Mesendoderm (in vitro differentiated cells): ENCODE results near the gene PI4KA.

ENCODE experiments used
- DNase-seq: peaks from one replicate; pipeline ENCODE4 v3.0.0; 2013
- H2AK5ac ChIP-seq: 2 replicates; pipeline ENCODE4 v1.6.1; 2013; ENCODE audit warnings: low read length, inconsistent platforms
- H2BK120ac ChIP-seq: 2 replicates; pipeline ENCODE4 v1.6.1; 2013; ENCODE audit warnings: low read depth, mild to moderate bottlenecking, low read length, moderate library complexity, mixed read lengths
- H2BK15ac ChIP-seq: replicated peaks from 2 replicates; pipeline ENCODE4 v1.6.1; 2013; ENCODE audit warnings: low read depth, mild to moderate bottlenecking, moderate library complexity
- H2BK5ac ChIP-seq: 2 replicates; pipeline ENCODE4 v1.6.1; 2013; ENCODE audit warnings: low read length, inconsistent platforms
- H3K18ac ChIP-seq: 2 replicates; pipeline ENCODE4 v1.6.1; 2013; ENCODE audit warnings: mild to moderate bottlenecking, low read length, mixed read lengths
- H3K23ac ChIP-seq: one replicate; pipeline ENCODE4 v1.6.1; 2013; ENCODE audit warnings: low read length
- H3K27ac ChIP-seq: 2 replicates; pipeline ENCODE4 v1.5.1; 2013; ENCODE audit warnings: low read depth, mild to moderate bottlenecking, inconsistent platforms, low read length, moderate library complexity
- H3K27me3 ChIP-seq: 2 replicates; pipeline ENCODE4 v1.6.1; 2013; ENCODE audit warnings: low read length, control low read depth, mild to moderate bottlenecking, inconsistent platforms; ENCODE audit not compliant: insufficient read depth, poor library complexity
- H3K36me3 ChIP-seq: 2 replicates; pipeline ENCODE4 v1.6.1; 2013; ENCODE audit warnings: low read length, inconsistent platforms; ENCODE audit not compliant: control insufficient read depth, insufficient read depth
- H3K4ac ChIP-seq: one replicate; pipeline ENCODE4 v1.6.1; 2013; ENCODE audit warnings: low read depth, mild to moderate bottlenecking, low read length, moderate library complexity
- H3K4me1 ChIP-seq: 2 replicates; pipeline ENCODE4 v1.6.1; 2013; ENCODE audit warnings: low read depth, low read length, inconsistent platforms; ENCODE audit not compliant: control insufficient read depth
- H3K4me2 ChIP-seq: 2 replicates; pipeline ENCODE4 v1.6.1; 2013; ENCODE audit warnings: low read length
- H3K4me3 ChIP-seq: 2 replicates; pipeline ENCODE4 v1.5.1; 2013; ENCODE audit warnings: mild to moderate bottlenecking, low read length
- H3K56ac ChIP-seq: one replicate; pipeline ENCODE4 v1.6.1; 2013; ENCODE audit warnings: low read length
- H3K79me1 ChIP-seq: 2 replicates; pipeline ENCODE4 v1.6.1; 2013; ENCODE audit warnings: low read length, inconsistent platforms
- H3K79me2 ChIP-seq: 2 replicates; pipeline ENCODE4 v1.6.1; 2013; ENCODE audit warnings: mild to moderate bottlenecking, low read length; ENCODE audit not compliant: control insufficient read depth, insufficient read depth
- H3K9ac ChIP-seq: 2 replicates; pipeline ENCODE4 v1.6.1; 2013; ENCODE audit warnings: low read length, inconsistent platforms
- H4K5ac ChIP-seq: one replicate; pipeline ENCODE4 v1.6.1; 2013; ENCODE audit warnings: low read length
- H4K8ac ChIP-seq: one replicate; pipeline ENCODE4 v1.6.1; 2013; ENCODE audit warnings: low read depth, mild to moderate bottlenecking, control low read depth, low read length, moderate library complexity
- WGBS: extraction: QIAGEN DNeasy Blood & Tissue Kit; methylation state at CpG from one replicate; pipeline ENCODE4 v1.1.7; 2013; ENCODE audit warnings: low lambda C conversion rate, missing lambda C conversion rate; ENCODE audit not compliant: insufficient coverage; ENCODE audit errors: extremely low coverage; 5-methylcytosine and 5-hydroxymethylcytosine counted together

The PI4KA gene

GRCh38 chr22:20788627-20789344, 69.8 kb downstream of the PI4KA start:
- no peak overlapping the region for H3K23ac ChIP-seq
- DNase-seq = no peak
- no peaks in the 10 kb centered on the region for H3K79me2 ChIP-seq
- no CpG with 5 or more reads among the region's 5 CpGs for WGBS
- H3K27ac ChIP-seq = no peak overlapping the region
- H4K5ac ChIP-seq = no peak overlapping the region
- peaks cover 3% of the 10 kb centered on the region for H3K4me1 ChIP-seq
- H3K4ac ChIP-seq = no peak overlapping the region
- H2BK120ac ChIP-seq = no peak overlapping the region
- H3K18ac ChIP-seq = no peak overlapping the region
- H2BK5ac ChIP-seq = no peak overlapping the region
- H3K4me2 ChIP-seq = no peak overlapping the region
- no peaks in the 10 kb centered on the region for H3K27me3 ChIP-seq
- no peak overlapping the region for H2BK15ac ChIP-seq
- H2AK5ac ChIP-seq = no peak overlapping the region
- H3K79me1 ChIP-seq = no peaks in the 10 kb centered on the region
- H3K56ac ChIP-seq = no peak overlapping the region
- no peak overlapping the region for H3K9ac ChIP-seq
- H4K8ac ChIP-seq = no peak overlapping the region
- H3K4me3 ChIP-seq = no peak overlapping the region
- H3K36me3 ChIP-seq = no peaks in the 10 kb centered on the region

GRCh38 chr22:20787746-20788626, 70.6 kb downstream of the PI4KA start:
- Histone ChIP-seq H2BK15ac (no peak overlapping the region), H4K8ac (no peak overlapping the region), H3K9ac (no peak overlapping the region), H3K4me1 (peaks cover 4% of the 10 kb centered on the region), H4K5ac (no peak overlapping the region), H3K79me2 (no peaks in the 10 kb centered on the region), H3K23ac (no peak overlapping the region), H3K36me3 (no peaks in the 10 kb centered on the region), H3K4me2 (no peak overlapping the region), H3K79me1 (no peaks in the 10 kb centered on the region), H3K18ac (no peak overlapping the region), H3K27me3 (no peaks in the 10 kb centered on the region), H3K4me3 (no peak overlapping the region), H2BK5ac (no peak overlapping the region), H3K4ac (no peak overlapping the region), H3K56ac (no peak overlapping the region), H2AK5ac (no peak overlapping the region), H2BK120ac (no peak overlapping the region), H3K27ac (no peak overlapping the region)
- no CpG with 5 or more reads among the region's 4 CpGs for WGBS
- no peak for DNase-seq

GRCh38 chr22:20787223-20787622, 71.4 kb downstream of the PI4KA start:
- no peak overlapping the region for H2BK120ac ChIP-seq
- no peak overlapping the region for H3K4me3 ChIP-seq
- no peak overlapping the region for H3K18ac ChIP-seq
- H3K27ac ChIP-seq = no peak overlapping the region
- no peaks in the 10 kb centered on the region for H3K79me2 ChIP-seq
- no peaks in the 10 kb centered on the region for H3K79me1 ChIP-seq
- WGBS = no CpG with 5 or more reads among the region's 4 CpGs
- H3K9ac ChIP-seq = no peak overlapping the region
- no peak overlapping the region for H3K4me2 ChIP-seq
- no peak overlapping the region for H2AK5ac ChIP-seq
- no peak overlapping the region for H2BK15ac ChIP-seq
- no peak overlapping the region for H3K4ac ChIP-seq
- H2BK5ac ChIP-seq = no peak overlapping the region
- no peaks in the 10 kb centered on the region for H3K27me3 ChIP-seq
- no peak for DNase-seq
- no peak overlapping the region for H4K5ac ChIP-seq
- H3K23ac ChIP-seq = no peak overlapping the region
- H3K4me1 ChIP-seq = peaks cover 4% of the 10 kb centered on the region
- no peak overlapping the region for H3K56ac ChIP-seq
- no peak overlapping the region for H4K8ac ChIP-seq
- no peaks in the 10 kb centered on the region for H3K36me3 ChIP-seq

GRCh38 chr22:20786536-20786979, 72.1 kb downstream of the PI4KA start:
- H3K79me1 ChIP-seq = no peaks in the 10 kb centered on the region
- no peak overlapping the region for H4K8ac ChIP-seq
- WGBS = no CpG with 5 or more reads among the region's 10 CpGs
- no peak overlapping the region for H4K5ac ChIP-seq
- H3K9ac ChIP-seq = no peak overlapping the region
- no peak overlapping the region for H2BK15ac ChIP-seq
- H3K4ac ChIP-seq = no peak overlapping the region
- no peaks in the 10 kb centered on the region for H3K79me2 ChIP-seq
- H2BK5ac ChIP-seq = no peak overlapping the region
- H3K23ac ChIP-seq = no peak overlapping the region
- no peaks in the 10 kb centered on the region for H3K36me3 ChIP-seq
- H3K18ac ChIP-seq = no peak overlapping the region
- DNase-seq = no peak
- H3K56ac ChIP-seq = no peak overlapping the region
- H3K27me3 ChIP-seq = no peaks in the 10 kb centered on the region
- H3K4me2 ChIP-seq = no peak overlapping the region
- H3K4me3 ChIP-seq = no peak overlapping the region
- H3K27ac ChIP-seq = no peak overlapping the region
- no peak overlapping the region for H2AK5ac ChIP-seq
- H3K4me1 ChIP-seq = peaks cover 4% of the 10 kb centered on the region
- H2BK120ac ChIP-seq = no peak overlapping the region

GRCh38 chr22:20786048-20786447, 72.6 kb downstream of the PI4KA start:
- H3K79me1 ChIP-seq = no peaks in the 10 kb centered on the region
- H2BK15ac ChIP-seq = no peak overlapping the region
- H4K8ac ChIP-seq = no peak overlapping the region
- H3K4ac ChIP-seq = no peak overlapping the region
- no peak overlapping the region for H3K18ac ChIP-seq
- H3K27me3 ChIP-seq = no peaks in the 10 kb centered on the region
- H3K4me2 ChIP-seq = no peak overlapping the region
- H2BK5ac ChIP-seq = no peak overlapping the region
- H3K9ac ChIP-seq = no peak overlapping the region
- H4K5ac ChIP-seq = no peak overlapping the region
- no peaks in the 10 kb centered on the region for H3K36me3 ChIP-seq
- no peak overlapping the region for H3K27ac ChIP-seq
- no CpG with 5 or more reads among the region's 8 CpGs for WGBS
- H3K79me2 ChIP-seq = no peaks in the 10 kb centered on the region
- H3K4me1 ChIP-seq = peaks cover 4% of the 10 kb centered on the region
- DNase-seq = no peak
- H2BK120ac ChIP-seq = no peak overlapping the region
- no peak overlapping the region for H3K4me3 ChIP-seq
- H2AK5ac ChIP-seq = no peak overlapping the region
- no peak overlapping the region for H3K23ac ChIP-seq
- no peak overlapping the region for H3K56ac ChIP-seq
